Activated T-cell treated with anti-CD3 and anti-CD28 coated beads, Interleukin-2, amount 50 U/mL, for 72 hours (primary cell): ENCODE measurements around the gene PHACTR1. TPM values are rescaled to one million over a fixed set of nuclear protein-coding genes. Genes with fewer than 3 reads are reported as not detected.

Source experiments
- ATAC-seq, 2 donors: fragments of 150-1000 bp; cut with Tn5 transposase; replicated peaks in 1 of 2; 2 replicates each; pipeline ENCODE4 v1.10.0; 2021; ENCODE audit warnings: moderate library complexity in 2 of 2, mild to moderate bottlenecking in 1 of 2
- DNase-seq, 2 donors: peaks; one replicate each; pipeline ENCODE4 v3.0.0; 2021 to 2022; ENCODE audit warnings: mixed read lengths in 1 of 2
- H3K27ac Mint-ChIP-seq: one replicate; pipeline ENCODE4 v1.8.0; 2022; ENCODE audit warnings: mild to moderate bottlenecking, moderate library complexity, mixed read lengths
- H3K27me3 Mint-ChIP-seq: one replicate; pipeline ENCODE4 v1.8.0; 2022; ENCODE audit warnings: low read depth, mixed read lengths
- H3K36me3 Mint-ChIP-seq, 2 donors: one replicate each; pipeline ENCODE4 v1.8.0; 2022; ENCODE audit warnings: mixed read lengths in 2 of 2, mild to moderate bottlenecking in 1 of 2; ENCODE audit not compliant: insufficient read depth in 2 of 2
- H3K4me1 Mint-ChIP-seq: one replicate; pipeline ENCODE4 v1.8.0; 2022; ENCODE audit warnings: low read depth, mixed read lengths
- H3K4me3 Mint-ChIP-seq, 2 donors: one replicate each; pipeline ENCODE4 v1.8.0; 2022; ENCODE audit warnings: mild to moderate bottlenecking in 2 of 2, mixed read lengths in 2 of 2, moderate library complexity in 2 of 2
- H3K9me3 Mint-ChIP-seq, 2 donors: one replicate each; pipeline ENCODE4 v1.8.0; 2022; ENCODE audit warnings: mixed read lengths in 2 of 2
- total RNA-seq, 2 donors: library from RNA; stranded (reverse); gene quantifications; one replicate each; pipeline ENCODE4 v1.2.3, GENCODE V29; 2022

Gene PHACTR1
- total RNA-seq, 2 donors from 2014 or later = 0.05 to 0.16 TPM

DNA sequence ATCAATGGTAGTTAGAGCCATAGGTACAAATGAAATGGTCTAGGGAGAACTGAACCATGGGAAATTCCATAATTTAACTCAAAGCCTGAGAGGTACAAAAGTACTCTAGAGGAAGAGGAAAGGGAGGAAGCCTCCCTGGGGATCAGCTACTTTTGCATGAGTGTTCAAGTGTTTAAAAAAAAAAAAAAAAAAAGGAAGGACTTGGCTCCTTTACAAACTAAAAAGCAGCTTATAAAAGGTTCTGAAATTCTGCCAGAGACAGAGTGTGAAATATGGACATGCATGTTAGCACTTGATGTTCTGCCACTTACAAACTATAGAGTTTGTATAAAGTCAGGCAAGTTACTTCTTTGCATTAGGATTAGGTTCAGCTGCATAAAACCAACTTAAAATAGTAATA, 321.7 kb downstream of the PHACTR1 start:
- H3K4me3 Mint-ChIP-seq = no peak overlapping the region
- no peaks in the 10 kb centered on the region for H3K4me1 Mint-ChIP-seq
- peaks cover 21% of the 10 kb centered on the region for H3K27me3 Mint-ChIP-seq
- DNase-seq = no peak
- no peaks in the 10 kb centered on the region for H3K36me3 Mint-ChIP-seq
- H3K9me3 Mint-ChIP-seq = no peaks in the 10 kb centered on the region
- H3K27ac Mint-ChIP-seq = no peak overlapping the region
- ATAC-seq = no peak

GRCh38 chr6:13038741-13039190, 322.2 kb downstream of the PHACTR1 start:
- no peak for DNase-seq
- H3K4me3 Mint-ChIP-seq = no peak overlapping the region
- peaks cover 21% of the 10 kb centered on the region for H3K27me3 Mint-ChIP-seq
- H3K36me3 Mint-ChIP-seq = no peaks in the 10 kb centered on the region
- H3K4me1 Mint-ChIP-seq = no peaks in the 10 kb centered on the region
- H3K27ac Mint-ChIP-seq = no peak overlapping the region
- no peaks in the 10 kb centered on the region for H3K9me3 Mint-ChIP-seq
- ATAC-seq = no peak

DNA sequence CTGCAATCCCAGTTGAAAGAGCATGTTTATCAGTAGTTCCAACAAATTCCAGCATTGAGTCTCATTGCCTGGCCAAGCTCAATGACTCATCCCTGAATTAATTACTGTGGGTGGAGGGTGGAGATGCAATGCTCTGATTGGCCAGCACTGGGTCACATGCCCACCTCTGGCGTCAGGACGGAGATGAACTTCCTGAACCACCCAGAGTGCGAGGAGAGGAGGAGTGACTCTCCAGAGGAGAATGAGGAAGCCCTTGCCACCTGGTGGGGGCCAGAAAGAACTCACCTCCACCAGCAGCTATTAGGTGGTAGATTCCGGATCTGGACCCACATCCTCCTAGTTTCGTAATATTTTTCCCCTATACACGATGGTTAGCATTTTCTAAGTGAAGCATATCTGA, 327.8 kb downstream of the PHACTR1 start:
- DNase-seq (no peak), ATAC-seq (no peak)
- Mint-ChIP-seq H3K27ac (no peak overlapping the region), H3K9me3 (no peaks in the 10 kb centered on the region), H3K36me3 (no peaks in the 10 kb centered on the region), H3K4me3 (no peak overlapping the region), H3K4me1 (no peaks in the 10 kb centered on the region), H3K27me3 (peaks cover 19% of the 10 kb centered on the region)

GRCh38 chr6:13044896-13045295, 328.3 kb downstream of the PHACTR1 start:
- H3K27me3 Mint-ChIP-seq = peaks cover 14% of the 10 kb centered on the region
- no peaks in the 10 kb centered on the region for H3K4me1 Mint-ChIP-seq
- H3K36me3 Mint-ChIP-seq = no peaks in the 10 kb centered on the region
- ATAC-seq (no peak), DNase-seq (no peak)
- no peaks in the 10 kb centered on the region for H3K9me3 Mint-ChIP-seq
- H3K4me3 Mint-ChIP-seq = no peak overlapping the region
- no peak overlapping the region for H3K27ac Mint-ChIP-seq

- H3K4me3 Mint-ChIP-seq = no peak overlapping the region
- no peak for ATAC-seq
- peaks cover 7% of the 10 kb centered on the region for H3K27me3 Mint-ChIP-seq
- H3K9me3 Mint-ChIP-seq = no peaks in the 10 kb centered on the region
- no peaks in the 10 kb centered on the region for H3K36me3 Mint-ChIP-seq
- no peaks in the 10 kb centered on the region for H3K4me1 Mint-ChIP-seq
- H3K27ac Mint-ChIP-seq = no peak overlapping the region
- no peak for DNase-seq
These were observed 329.1 kb downstream of the PHACTR1 start for GRCh38 chr6:13045676-13046075.

DNA sequence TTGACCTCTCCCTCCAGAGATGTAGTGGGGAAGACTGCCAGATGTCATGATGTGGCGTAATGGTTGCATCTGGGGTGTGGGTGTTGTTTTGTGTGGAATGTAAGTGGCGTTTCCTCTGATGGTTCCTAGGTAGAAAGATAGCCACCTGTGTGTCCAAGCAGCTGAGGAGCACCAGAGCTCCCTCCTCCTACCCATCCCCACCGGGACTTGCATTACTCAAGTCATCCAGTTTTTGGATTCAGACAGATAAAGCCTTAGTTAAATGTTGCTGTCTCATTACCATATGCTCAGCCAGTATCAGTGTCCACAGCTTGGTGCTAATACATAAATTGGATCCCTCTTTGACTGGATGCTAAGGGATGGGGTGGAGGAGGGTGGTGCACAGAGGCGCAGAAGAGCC, 329.5 kb downstream of the PHACTR1 start:
- no peaks in the 10 kb centered on the region for H3K4me1 Mint-ChIP-seq
- no peak overlapping the region for H3K27ac Mint-ChIP-seq
- DNase-seq = no peak
- H3K4me3 Mint-ChIP-seq = no peak overlapping the region
- no peaks in the 10 kb centered on the region for H3K36me3 Mint-ChIP-seq
- no peak for ATAC-seq
- H3K9me3 Mint-ChIP-seq = no peaks in the 10 kb centered on the region
- peaks cover 6% of the 10 kb centered on the region for H3K27me3 Mint-ChIP-seq

DNA sequence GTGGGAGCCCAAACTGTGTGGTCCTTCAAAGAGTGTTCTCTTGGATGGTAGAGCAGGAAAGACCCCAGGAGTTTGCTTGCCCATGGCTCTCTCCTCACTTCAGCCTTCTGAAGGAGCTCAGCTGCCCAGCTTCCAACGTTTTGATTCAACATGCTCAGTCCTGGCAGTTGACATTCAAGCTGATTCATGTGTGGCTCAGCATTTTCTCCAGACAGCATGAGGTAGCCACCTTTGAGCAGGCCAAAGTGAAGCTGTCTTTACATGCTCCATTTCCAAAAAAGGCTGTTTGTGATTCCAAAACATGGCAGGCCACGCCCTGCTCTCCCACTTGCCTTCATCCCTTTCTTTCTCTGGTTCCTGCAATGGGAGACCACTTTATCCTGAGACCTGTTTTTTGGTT, 331.5 kb downstream of the PHACTR1 start:
- Mint-ChIP-seq H3K27me3 (peaks cover 13% of the 10 kb centered on the region), H3K36me3 (no peaks in the 10 kb centered on the region), H3K4me1 (no peaks in the 10 kb centered on the region), H3K4me3 (no peak overlapping the region), H3K27ac (no peak overlapping the region), H3K9me3 (no peaks in the 10 kb centered on the region)
- ATAC-seq = no peak
- no peak for DNase-seq

- H3K27me3 Mint-ChIP-seq = peaks cover 13% of the 10 kb centered on the region
- DNase-seq (no peak), ATAC-seq (no peak)
- H3K27ac Mint-ChIP-seq = no peak overlapping the region
- no peaks in the 10 kb centered on the region for H3K9me3 Mint-ChIP-seq
- H3K4me3 Mint-ChIP-seq = no peak overlapping the region
- no peaks in the 10 kb centered on the region for H3K36me3 Mint-ChIP-seq
- no peaks in the 10 kb centered on the region for H3K4me1 Mint-ChIP-seq
These were observed 333.2 kb downstream of the PHACTR1 start for GRCh38 chr6:13049666-13050254.

GRCh38 chr6:13053006-13053461, 336.5 kb downstream of the PHACTR1 start:
- Mint-ChIP-seq H3K9me3 (no peaks in the 10 kb centered on the region), H3K36me3 (no peaks in the 10 kb centered on the region), H3K4me3 (no peak overlapping the region), H3K27ac (no peak overlapping the region), H3K27me3 (peaks cover 14% of the 10 kb centered on the region), H3K4me1 (no peaks in the 10 kb centered on the region)
- DNase-seq (no peak), ATAC-seq (no peak)

DNA sequence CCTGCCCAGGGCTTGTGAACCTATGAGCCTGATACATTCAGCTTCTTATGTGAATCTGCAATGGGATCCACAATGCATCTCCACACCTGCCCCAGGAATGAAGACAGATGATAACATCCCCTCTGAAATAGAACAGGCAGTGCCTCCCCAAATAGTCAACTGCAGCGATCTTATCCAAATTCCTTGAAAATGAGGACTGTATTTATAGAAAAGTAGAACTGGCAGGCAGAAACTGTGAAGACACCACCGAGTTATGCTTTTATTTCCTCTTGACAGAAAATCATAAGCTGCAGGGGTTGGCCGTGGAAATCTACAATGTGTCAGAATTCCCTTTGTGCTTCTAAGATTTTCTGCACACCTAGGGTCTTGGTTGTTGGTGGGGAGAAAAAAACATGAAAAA, 341.5 kb downstream of the PHACTR1 start:
- no peaks in the 10 kb centered on the region for H3K9me3 Mint-ChIP-seq
- H3K27ac Mint-ChIP-seq = no peak overlapping the region
- H3K27me3 Mint-ChIP-seq = peaks cover 7% of the 10 kb centered on the region
- no peaks in the 10 kb centered on the region for H3K4me1 Mint-ChIP-seq
- DNase-seq = no peak
- no peak for ATAC-seq
- no peaks in the 10 kb centered on the region for H3K36me3 Mint-ChIP-seq
- H3K4me3 Mint-ChIP-seq = no peak overlapping the region

GRCh38 chr6:13059026-13059425, 342.5 kb downstream of the PHACTR1 start:
- ATAC-seq (no peak), DNase-seq (no peak)
- no peak overlapping the region for H3K4me3 Mint-ChIP-seq
- H3K4me1 Mint-ChIP-seq = no peaks in the 10 kb centered on the region
- no peaks in the 10 kb centered on the region for H3K36me3 Mint-ChIP-seq
- H3K9me3 Mint-ChIP-seq = no peaks in the 10 kb centered on the region
- H3K27me3 Mint-ChIP-seq = peaks cover 7% of the 10 kb centered on the region
- H3K27ac Mint-ChIP-seq = no peak overlapping the region

DNA sequence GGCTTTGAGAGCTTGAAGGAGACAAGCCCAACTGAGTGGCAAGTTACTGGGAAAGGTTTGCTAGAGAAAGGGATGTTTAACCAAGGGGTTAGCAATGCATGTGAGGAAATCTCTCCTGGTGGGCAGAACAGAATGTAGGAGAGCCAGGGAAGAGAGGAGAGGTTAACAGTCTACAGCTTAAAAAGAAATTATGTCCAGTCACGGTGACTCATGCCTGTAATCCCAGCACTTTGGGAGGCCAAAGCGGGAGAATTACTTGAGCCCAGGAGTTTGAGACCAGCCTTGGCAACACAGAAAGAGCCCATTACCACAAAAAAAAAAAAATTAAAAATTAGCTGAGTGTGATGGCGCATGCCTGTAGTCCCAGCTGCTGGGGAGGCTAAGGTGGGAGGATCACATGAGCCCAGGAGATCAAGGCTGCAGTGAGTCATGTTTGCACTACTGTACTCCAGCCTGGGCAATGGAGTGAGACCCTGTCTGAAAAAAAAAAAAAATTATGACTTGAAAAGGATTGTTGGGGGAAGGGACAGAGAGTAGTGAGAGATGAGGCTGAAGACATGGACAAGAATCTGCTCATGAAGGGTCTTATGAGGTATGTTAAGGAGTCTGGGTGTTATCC, 346.8 kb downstream of the PHACTR1 start:
- no peaks in the 10 kb centered on the region for H3K9me3 Mint-ChIP-seq

GRCh38 chr6:13065581-13065980, 349.0 kb downstream of the PHACTR1 start:
- H3K4me1 Mint-ChIP-seq = no peaks in the 10 kb centered on the region
- no peaks in the 10 kb centered on the region for H3K36me3 Mint-ChIP-seq
- no peak overlapping the region for H3K4me3 Mint-ChIP-seq
- no peak overlapping the region for H3K27ac Mint-ChIP-seq
- DNase-seq = no peak
- H3K9me3 Mint-ChIP-seq = no peaks in the 10 kb centered on the region
- no peak for ATAC-seq
- H3K27me3 Mint-ChIP-seq = peaks cover 12% of the 10 kb centered on the region

More for the DNA sequence above, 346.8 kb downstream of the PHACTR1 start:
- no peak overlapping the region for H3K27ac Mint-ChIP-seq
- no peaks in the 10 kb centered on the region for H3K36me3 Mint-ChIP-seq
- peaks cover 2% of the 10 kb centered on the region for H3K27me3 Mint-ChIP-seq
- no peaks in the 10 kb centered on the region for H3K4me1 Mint-ChIP-seq
- ATAC-seq (no peak), DNase-seq (no peak)
- no peak overlapping the region for H3K4me3 Mint-ChIP-seq

DNA sequence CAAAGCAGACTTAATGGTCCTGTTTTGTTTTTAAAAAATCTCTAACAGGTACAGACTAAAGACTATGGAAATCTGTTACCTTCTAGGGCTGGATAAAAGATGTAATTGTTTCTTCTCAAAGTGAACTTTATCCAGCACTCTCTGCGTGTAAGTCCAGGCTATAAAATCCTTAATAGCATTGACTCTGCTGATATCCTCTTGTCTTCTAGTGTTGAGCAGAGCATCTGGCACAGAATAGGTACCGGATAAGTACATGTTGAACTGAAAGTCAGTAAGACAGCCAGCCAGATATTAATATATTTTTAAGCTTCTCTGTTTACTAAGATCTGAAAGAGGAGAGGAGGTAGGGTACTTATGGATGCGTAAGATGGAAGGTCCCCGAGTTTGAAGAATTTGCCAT, 349.5 kb downstream of the PHACTR1 start:
- Mint-ChIP-seq H3K27ac (no peak overlapping the region), H3K36me3 (no peaks in the 10 kb centered on the region), H3K27me3 (peaks cover 12% of the 10 kb centered on the region), H3K9me3 (no peaks in the 10 kb centered on the region), H3K4me3 (no peak overlapping the region), H3K4me1 (no peaks in the 10 kb centered on the region)
- DNase-seq (no peak), ATAC-seq (no peak)
